Renal pelvis (tissue), 4 donors: ENCODE results near the gene SDSL. TPM values are rescaled to one million over a fixed set of nuclear protein-coding genes. Genes with fewer than 3 reads are reported as not detected.

Experiments used
- DNase-seq: peaks from one replicate; pipeline ENCODE4 v3.0.0-alpha.2; 2013
- polyA plus RNA-seq, 3 donors: library from polyadenylated mRNA; unstranded; fragments of 120-200 nt; gene quantifications; one replicate each; pipeline ENCODE4 v1.2.1, GENCODE V29; 2013; ENCODE audit not compliant: insufficient read length in 3 of 3

Gene SDSL
- polyA plus RNA-seq, 3 donors: 15.4 to 18.2 (median 16.2) TPM

DNA sequence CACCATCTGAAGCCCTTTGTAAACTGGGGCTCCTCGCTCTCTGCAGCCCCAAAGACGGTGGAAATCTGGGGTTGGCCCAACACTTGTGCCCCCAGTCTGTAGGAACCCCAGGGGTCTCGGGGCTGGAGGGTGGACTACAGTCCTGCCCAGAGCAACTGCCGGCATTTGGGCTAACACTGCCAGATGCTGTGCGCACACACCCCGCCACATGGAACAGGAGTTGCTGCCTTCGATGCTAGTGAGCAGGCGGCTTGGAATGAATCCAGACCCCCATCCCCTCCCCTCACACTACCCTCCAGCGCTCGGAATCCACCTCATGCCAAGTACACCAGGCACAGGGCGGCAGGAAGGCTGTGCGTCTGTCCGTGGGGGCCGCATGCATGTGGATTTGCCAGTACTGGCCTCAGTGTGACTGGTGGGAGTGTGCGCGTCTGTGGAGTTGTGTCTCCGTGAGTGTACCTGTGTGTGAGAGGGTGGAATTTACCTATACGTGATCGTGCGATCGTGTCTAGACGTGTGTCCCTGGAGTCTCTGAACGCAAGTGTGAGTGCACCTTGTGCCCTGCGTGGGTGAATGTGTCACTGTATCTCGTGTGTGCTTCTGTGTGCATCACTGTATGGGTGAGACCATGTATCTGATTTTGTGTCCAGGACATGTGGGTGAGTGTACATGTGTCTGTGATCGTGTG is 44.4 kb downstream of the SDSL start:
- DNase-seq: no peak

- no peak for DNase-seq
These were observed 44.9 kb downstream of the SDSL start for GRCh38 chr12:113467142-113467501.

GRCh38 chr12:113467502-113468364 is 45.6 kb downstream of the SDSL start:
- DNase-seq: no peak

- no peak for DNase-seq
These were observed 46.4 kb downstream of the SDSL start for GRCh38 chr12:113468365-113469223.

GRCh38 chr12:113469224-113469948 is 47.2 kb downstream of the SDSL start:
- DNase-seq: no peak

GRCh38 chr12:113469949-113470743 is 48.0 kb downstream of the SDSL start:
- no peak for DNase-seq

GRCh38 chr12:113470871-113471618 is 48.9 kb downstream of the SDSL start:
- DNase-seq: no peak

- no peak for DNase-seq
These were observed 49.5 kb downstream of the SDSL start, which contains the start of gene LHX5 for GRCh38 chr12:113471619-113472171. Gene LHX5 (minus strand): TSS chr12:113471871. CDS start chr12:113471498, 373 bp downstream.

GRCh38 chr12:113472191-113473121 is 50.3 kb downstream of the SDSL start:
- DNase-seq: no peak

DNA sequence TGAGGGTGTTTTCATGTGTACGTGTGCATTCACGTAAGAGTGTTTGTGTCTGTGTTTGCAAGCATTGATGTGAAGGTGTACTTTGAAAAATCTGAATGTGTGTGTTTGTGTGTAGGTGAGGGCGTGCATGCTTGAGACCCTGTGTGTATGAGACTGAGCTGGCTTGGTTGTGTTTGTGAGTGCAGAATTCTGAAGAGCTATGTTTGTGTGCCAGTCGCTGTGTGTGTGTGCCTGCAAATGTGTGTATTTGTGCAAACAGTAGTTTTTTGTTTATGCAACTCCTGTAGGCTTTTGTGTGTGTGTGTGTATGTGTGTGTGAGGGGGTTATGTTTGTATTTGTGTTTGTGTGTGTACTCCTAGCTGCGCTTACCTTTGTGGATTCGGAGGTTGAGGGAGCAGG is 51.2 kb downstream of the SDSL start:
- DNase-seq: no peak

- no peak for DNase-seq
These were observed 51.8 kb downstream of the SDSL start for GRCh38 chr12:113473942-113474341.

GRCh38 chr12:113474635-113475436 is 52.7 kb downstream of the SDSL start:
- no peak for DNase-seq

DNA sequence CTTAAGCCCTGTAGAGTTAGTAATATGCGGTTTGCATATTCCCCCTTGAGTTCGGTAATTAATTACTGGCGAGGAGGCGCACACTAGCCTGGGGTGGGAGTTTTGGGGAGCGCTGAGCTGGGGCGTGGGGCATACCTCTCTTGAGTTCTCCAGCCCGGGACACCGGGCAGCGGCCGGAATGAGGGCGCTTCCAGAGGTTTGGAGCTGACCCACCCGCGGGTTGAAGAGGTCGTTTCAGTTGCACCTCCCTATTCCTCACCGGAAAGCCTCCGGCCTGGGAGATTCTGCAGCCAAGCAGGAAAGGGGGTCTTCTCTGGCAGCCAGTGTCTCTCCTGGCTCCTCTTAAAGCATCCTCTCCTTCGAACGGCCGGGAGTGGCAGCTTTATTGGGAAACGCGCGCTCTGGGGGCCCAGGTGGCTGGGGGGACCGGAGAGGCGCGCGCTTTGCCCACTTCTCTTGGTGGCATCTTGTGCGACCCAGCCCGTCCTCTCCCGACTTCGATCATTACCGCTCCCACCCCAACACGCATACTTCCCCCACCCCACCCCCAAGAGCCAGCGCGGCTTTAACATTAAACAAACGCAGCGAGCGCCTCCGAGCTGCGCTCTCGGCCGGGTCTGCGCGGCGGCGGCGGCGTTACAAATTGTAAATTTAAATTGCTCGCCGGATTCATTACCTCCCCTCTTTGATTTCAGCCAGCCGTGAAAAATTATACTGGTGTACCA is 53.4 kb downstream of the SDSL start:
- no peak for DNase-seq

GRCh38 chr12:113476176-113476986 is 54.2 kb downstream of the SDSL start:
- DNase-seq: no peak

DNA sequence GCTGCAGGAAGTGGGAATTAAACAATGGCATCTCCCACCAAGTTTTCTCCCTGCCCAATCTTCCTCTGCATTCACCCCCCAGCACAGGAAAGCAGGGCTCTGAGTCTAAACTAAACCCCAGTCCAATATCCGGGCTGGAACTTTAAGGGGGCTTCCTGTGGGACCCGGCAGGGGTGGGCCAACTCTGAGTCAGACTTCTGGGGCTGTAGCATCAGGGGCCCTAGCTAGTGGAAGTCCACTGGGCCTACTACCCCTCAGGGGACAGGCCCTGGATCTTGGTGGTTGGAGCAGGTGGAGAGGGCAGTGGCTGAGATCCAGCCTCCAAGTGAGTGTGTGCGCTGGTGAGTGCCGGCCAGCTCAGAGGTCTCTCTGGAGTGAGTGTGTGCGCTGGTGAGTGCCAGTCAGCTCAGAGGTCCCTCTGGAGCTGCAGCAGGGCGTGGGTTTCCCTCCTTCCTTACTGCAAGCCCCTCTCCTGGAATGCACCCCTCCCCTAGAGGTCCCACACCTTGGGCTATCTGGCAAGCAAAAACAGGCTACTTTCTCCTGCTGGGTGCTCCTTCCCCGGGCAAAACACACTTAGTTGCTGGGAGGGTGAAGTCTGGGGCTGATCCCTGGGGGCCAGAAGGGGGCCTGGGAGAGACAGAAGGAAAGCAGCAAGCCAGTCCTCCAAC is 55.1 kb downstream of the SDSL start:
- no peak for DNase-seq
